HG03558 (cell line): Measurements from ENCODE around the gene EIF4EBP2.

Experiments used
- ATAC-seq: cut with Tn5 transposase; IDR thresholded peaks from one replicate; pipeline ENCODE4 v1.9.1; 2021; ENCODE audit warnings: moderate number of reproducible peaks; ENCODE audit not compliant: unreplicated experiment; ENCODE audit errors: extremely low read depth

Gene EIF4EBP2

GRCh38 chr10:70376436-70377378, 27.2 kb upstream of the EIF4EBP2 start:
- ATAC-seq, result no peak

- no peak for ATAC-seq
Measured at GRCh38 chr10:70378122-70378521, 25.8 kb upstream of the EIF4EBP2 start.

- ATAC-seq, result no peak
Measured at GRCh38 chr10:70379581-70380176, 24.3 kb upstream of the EIF4EBP2 start.

GRCh38 chr10:70380350-70381135, 23.4 kb upstream of the EIF4EBP2 start:
- no peak for ATAC-seq

GRCh38 chr10:70381471-70382421, 22.2 kb upstream of the EIF4EBP2 start:
- no peak for ATAC-seq

- no peak for ATAC-seq
Measured at GRCh38 chr10:70391654-70392053, 12.3 kb upstream of the EIF4EBP2 start.

- ATAC-seq, result no peak
Measured at GRCh38 chr10:70396140-70396539, 7.8 kb upstream of the EIF4EBP2 start.

GRCh38 chr10:70399177-70399576, 4.8 kb upstream of the EIF4EBP2 start:
- ATAC-seq, result no peak

GRCh38 chr10:70403483-70404035, 386 bp upstream of the EIF4EBP2 start:
- peak; percentile 35 for ATAC-seq

- no peak for ATAC-seq
Measured at GRCh38 chr10:70404787-70405036, 767 bp downstream of the EIF4EBP2 start.

- no peak for ATAC-seq
Measured at GRCh38 chr10:70405037-70405824, 1.3 kb downstream of the EIF4EBP2 start.

- no peak for ATAC-seq
Measured at GRCh38 chr10:70409772-70410171, 5.8 kb downstream of the EIF4EBP2 start.

GRCh38 chr10:70410608-70411007, 6.7 kb downstream of the EIF4EBP2 start:
- no peak for ATAC-seq

- no peak for ATAC-seq
Measured at GRCh38 chr10:70412356-70412755, 8.4 kb downstream of the EIF4EBP2 start.

GRCh38 chr10:70417568-70417967, 13.6 kb downstream of the EIF4EBP2 start:
- ATAC-seq, result no peak

GRCh38 chr10:70418229-70418628, 14.3 kb downstream of the EIF4EBP2 start:
- ATAC-seq, result no peak

GRCh38 chr10:70418713-70419112, 14.8 kb downstream of the EIF4EBP2 start:
- no peak for ATAC-seq

GRCh38 chr10:70424320-70424719, 20.4 kb downstream of the EIF4EBP2 start:
- no peak for ATAC-seq

GRCh38 chr10:70425096-70425495, 21.2 kb downstream of the EIF4EBP2 start:
- ATAC-seq, result no peak
